ENCODE results near the gene ADGRL3.

GRCh38 chr4:61886131-61886530, 686.0 kb downstream of the ADGRL3 start:
- TF ChIP-seq CTCF (IDR thresholded peaks at IDR 0.05) (no peak), EP300 (IDR thresholded peaks at IDR 0.05) (no peak), POLR2AphosphoS5 (IDR thresholded peaks at IDR 0.05) (no peak), POLR2A (IDR thresholded peaks at IDR 0.05) (no peak)
